ENCODE data around the gene SYTL2.

The SYTL2 gene

GRCh38 chr11:85699957-85700741 lies 110.8 kb downstream of the SYTL2 start:
- DNase-seq (ENCODE audit: low read depth): no peak
- no peak for TF ChIP-seq CTCF (conservative IDR thresholded peaks at IDR 0.05; ENCODE audit: control insufficient read depth, insufficient read depth, low read depth, low read length)
- no peak overlapping the region for H3K4me3 ChIP-seq (ENCODE audit: control insufficient read depth, low read depth, low read length)

GRCh38 chr11:85698195-85698594 lies 112.7 kb downstream of the SYTL2 start:
- no peak overlapping the region for H3K4me3 ChIP-seq (ENCODE audit: control insufficient read depth, low read depth, low read length)
- no peak for TF ChIP-seq CTCF (conservative IDR thresholded peaks at IDR 0.05; ENCODE audit: control insufficient read depth, insufficient read depth, low read depth, low read length)

GRCh38 chr11:85697747-85698146 lies 113.2 kb downstream of the SYTL2 start:
- no peak for DNase-seq (ENCODE audit: low read depth)
- no peak for TF ChIP-seq CTCF (conservative IDR thresholded peaks at IDR 0.05; ENCODE audit: control insufficient read depth, insufficient read depth, low read depth, low read length)
- no peak overlapping the region for H3K4me3 ChIP-seq (ENCODE audit: control insufficient read depth, low read depth, low read length)

More at GRCh38 chr11:85698195-85698594, 112.7 kb downstream of the SYTL2 start:
- DNase-seq (ENCODE audit: low read depth): peak; percentile 13

- TF ChIP-seq CTCF (conservative IDR thresholded peaks at IDR 0.05; ENCODE audit: control insufficient read depth, insufficient read depth, low read depth, low read length): no peak
- DNase-seq (ENCODE audit: low read depth): no peak
- no peak overlapping the region for H3K4me3 ChIP-seq (ENCODE audit: control insufficient read depth, low read depth, low read length)
Observed at GRCh38 chr11:85695546-85695945, 115.4 kb downstream of the SYTL2 start.

GRCh38 chr11:85694385-85694980 lies 116.5 kb downstream of the SYTL2 start:
- no peak overlapping the region for H3K4me3 ChIP-seq (ENCODE audit: control insufficient read depth, low read depth, low read length)
- peak; percentile 71 for DNase-seq (ENCODE audit: low read depth)
- TF ChIP-seq CTCF (conservative IDR thresholded peaks at IDR 0.05; ENCODE audit: control insufficient read depth, insufficient read depth, low read depth, low read length): peak; percentile 71

GRCh38 chr11:85685820-85686459 lies 125.0 kb downstream of the SYTL2 start, which contains the start of gene CCDC89:
Gene CCDC89, minus strand, starts transcription at chr11:85686195. Its CDS starts 65 bp downstream, at chr11:85686130.
- H3K4me3 ChIP-seq (ENCODE audit: control insufficient read depth, low read depth, low read length): peak within 1 kb of the TSS; percentile 70
- no peak for TF ChIP-seq CTCF (conservative IDR thresholded peaks at IDR 0.05; ENCODE audit: control insufficient read depth, insufficient read depth, low read depth, low read length)
- DNase-seq (ENCODE audit: low read depth): peak; percentile 99
